ENCODE results near the gene SYNRG.

SYNRG gene

DNA sequence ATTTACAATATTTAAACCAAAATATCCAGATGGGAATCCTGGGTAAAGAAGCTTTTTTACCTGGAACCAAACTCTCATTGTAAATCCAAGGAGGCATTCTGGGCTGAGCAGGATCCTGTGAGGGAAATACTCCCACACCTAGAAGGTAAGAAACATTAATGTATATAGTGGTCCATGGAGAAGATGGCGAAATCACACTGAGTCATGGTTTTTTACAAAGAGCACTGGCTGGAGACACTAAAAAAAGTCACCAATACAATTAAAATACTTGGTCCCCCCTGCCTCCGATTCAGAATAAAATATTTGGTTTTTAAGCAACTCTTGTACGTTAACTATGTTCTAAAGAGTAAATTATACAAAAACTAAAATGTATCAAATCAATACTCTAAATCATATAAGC lies 32.9 kb downstream of the SYNRG start:
- WGBS (ENCODE audit: extremely low coverage, insufficient coverage, insufficient read length) = no CpG with 5 or more reads among the region's 3 CpGs
- no peak overlapping the region for H2BK120ac ChIP-seq (ENCODE audit: insufficient read depth, low read length, poor library complexity)
- H2BK5ac ChIP-seq (ENCODE audit: low read depth, low read length, poor library complexity) = no peak overlapping the region
- H4K91ac ChIP-seq (ENCODE audit: low read depth, low read length) = no peak overlapping the region
- peaks cover 9 to 16% of the 10 kb centered on the region in 2 experiments for H3K36me3 ChIP-seq (ENCODE audit: control insufficient read depth in 1 of 2, insufficient read depth in 2 of 2, low read length in 2 of 2)
- no peak overlapping the region for H4K8ac ChIP-seq (ENCODE audit: low read depth, low read length)
- no peak overlapping the region for H2AFZ ChIP-seq (ENCODE audit: insufficient read depth, low read length, poor library complexity)
- no peak overlapping the region for H3K4ac ChIP-seq (ENCODE audit: low read depth, low read length)
- H3K27me3 ChIP-seq (ENCODE audit: insufficient read depth, low read length) = no peaks in the 10 kb centered on the region
- no peak overlapping the region for H3K27ac ChIP-seq (ENCODE audit: low read depth, low read length)
- no peak overlapping the region for H4K12ac ChIP-seq (ENCODE audit: low read depth, low read length)
- no peaks in the 10 kb centered on the region for H3K9me3 ChIP-seq (ENCODE audit: insufficient read depth, low read depth, low read length)
- no peak overlapping the region for H3K14ac ChIP-seq (ENCODE audit: low read length)
- H3K23ac ChIP-seq (ENCODE audit: low read length) = no peak overlapping the region
- DNase-seq = no peak
- no peak overlapping the region for H3K4me2 ChIP-seq (ENCODE audit: low read length)
- no peaks in the 10 kb centered on the region for H3K4me1 ChIP-seq (ENCODE audit: control insufficient read depth in 1 of 2, insufficient read depth in 2 of 2, low read length in 2 of 2)
- H3K79me1 ChIP-seq (ENCODE audit: low read length) = no peaks in the 10 kb centered on the region
- no peak overlapping the region for H3K4me3 ChIP-seq (ENCODE audit: low read depth, low read length)
- H3K18ac ChIP-seq (ENCODE audit: low read length) = no peak overlapping the region
- no peak overlapping the region for H2AK5ac ChIP-seq (ENCODE audit: low read length)
- H3K79me2 ChIP-seq (ENCODE audit: control insufficient read depth, insufficient read depth, low read length, poor library complexity) = no peaks in the 10 kb centered on the region
- H2BK12ac ChIP-seq (ENCODE audit: low read length) = no peak overlapping the region
- no peak overlapping the region for H3K9ac ChIP-seq (ENCODE audit: low read length)

DNA sequence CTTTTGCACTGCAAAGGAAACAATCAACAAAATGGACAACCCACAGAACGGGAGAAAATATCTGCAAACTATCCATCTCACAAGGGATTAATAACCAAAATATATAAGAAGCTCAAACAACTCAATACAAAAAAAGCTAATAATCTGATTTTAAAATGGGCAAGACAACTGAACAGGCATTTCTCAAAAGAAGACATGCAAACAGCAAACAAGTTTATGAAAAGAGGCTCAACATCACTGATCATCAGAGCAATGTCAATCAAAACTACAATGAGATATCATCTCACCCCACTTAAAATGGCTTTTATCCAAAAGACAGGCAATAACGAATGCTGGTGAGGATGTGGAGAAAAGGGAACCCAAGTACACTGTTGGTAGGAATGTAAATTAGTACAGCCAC lies 34.8 kb downstream of the SYNRG start:
- Histone ChIP-seq H3K18ac (ENCODE audit: low read length) (no peak overlapping the region), H4K91ac (ENCODE audit: low read depth, low read length) (no peak overlapping the region), H3K9ac (ENCODE audit: low read length) (no peak overlapping the region), H3K4me2 (ENCODE audit: low read length) (no peak overlapping the region), H3K27ac (ENCODE audit: low read depth, low read length) (no peak overlapping the region), H2BK5ac (ENCODE audit: low read depth, low read length, poor library complexity) (no peak overlapping the region), H3K79me2 (ENCODE audit: control insufficient read depth, insufficient read depth, low read length, poor library complexity) (no peaks in the 10 kb centered on the region), H3K4me1 (ENCODE audit: control insufficient read depth in 1 of 2, insufficient read depth in 2 of 2, low read length in 2 of 2) (no peaks in the 10 kb centered on the region), H3K4ac (ENCODE audit: low read depth, low read length) (no peak overlapping the region), H2AFZ (ENCODE audit: insufficient read depth, low read length, poor library complexity) (no peak overlapping the region), H3K27me3 (ENCODE audit: insufficient read depth, low read length) (no peaks in the 10 kb centered on the region), H2AK5ac (ENCODE audit: low read length) (no peak overlapping the region), H2BK120ac (ENCODE audit: insufficient read depth, low read length, poor library complexity) (no peak overlapping the region), H3K14ac (ENCODE audit: low read length) (no peak overlapping the region), H2BK12ac (ENCODE audit: low read length) (no peak overlapping the region), H4K8ac (ENCODE audit: low read depth, low read length) (no peak overlapping the region), H3K79me1 (ENCODE audit: low read length) (no peaks in the 10 kb centered on the region), H3K4me3 (ENCODE audit: low read depth, low read length) (no peak overlapping the region), H4K12ac (ENCODE audit: low read depth, low read length) (no peak overlapping the region), H3K9me3 (ENCODE audit: insufficient read depth, low read depth, low read length) (no peaks in the 10 kb centered on the region), H3K36me3 (ENCODE audit: control insufficient read depth in 1 of 2, insufficient read depth in 2 of 2, low read length in 2 of 2) (peaks cover 11 to 18% of the 10 kb centered on the region in 2 experiments), H3K23ac (ENCODE audit: low read length) (no peak overlapping the region)
- no CpG with 5 or more reads among the region's 2 CpGs for WGBS (ENCODE audit: extremely low coverage, insufficient coverage, insufficient read length)
- DNase-seq = no peak

DNA sequence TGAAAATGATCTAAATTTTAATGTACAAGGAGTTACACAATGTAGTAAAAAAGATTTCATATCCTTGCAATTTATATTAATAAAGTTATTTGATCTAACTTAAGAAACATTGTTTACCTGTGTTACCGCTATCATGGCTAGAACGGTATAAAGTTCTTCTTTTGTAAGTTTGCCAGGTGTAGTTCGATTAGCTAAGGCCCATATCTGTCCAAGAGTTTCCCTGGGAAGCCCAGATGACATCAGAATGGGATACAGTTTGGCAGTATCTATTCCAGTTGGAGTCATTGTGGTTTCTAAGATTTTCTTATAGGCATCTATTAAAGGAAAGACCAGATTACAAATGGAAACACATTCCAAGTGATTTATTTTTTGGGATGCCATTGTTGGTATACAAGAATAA lies 37.5 kb downstream of the SYNRG start:
- Histone ChIP-seq H3K27ac (ENCODE audit: low read depth, low read length) (no peak overlapping the region), H3K79me1 (ENCODE audit: low read length) (no peaks in the 10 kb centered on the region), H4K91ac (ENCODE audit: low read depth, low read length) (no peak overlapping the region), H3K23ac (ENCODE audit: low read length) (no peak overlapping the region), H3K4me3 (ENCODE audit: low read depth, low read length) (no peak overlapping the region), H3K4me1 (ENCODE audit: control insufficient read depth in 1 of 2, insufficient read depth in 2 of 2, low read length in 2 of 2) (no peaks in the 10 kb centered on the region), H4K12ac (ENCODE audit: low read depth, low read length) (no peak overlapping the region), H3K18ac (ENCODE audit: low read length) (no peak overlapping the region), H3K9me3 (ENCODE audit: insufficient read depth, low read depth, low read length) (no peaks in the 10 kb centered on the region), H2BK5ac (ENCODE audit: low read depth, low read length, poor library complexity) (no peak overlapping the region), H2BK120ac (ENCODE audit: insufficient read depth, low read length, poor library complexity) (no peak overlapping the region), H3K27me3 (ENCODE audit: insufficient read depth, low read length) (no peaks in the 10 kb centered on the region), H3K4me2 (ENCODE audit: low read length) (no peak overlapping the region), H2AFZ (ENCODE audit: insufficient read depth, low read length, poor library complexity) (no peak overlapping the region), H2AK5ac (ENCODE audit: low read length) (no peak overlapping the region), H3K79me2 (ENCODE audit: control insufficient read depth, insufficient read depth, low read length, poor library complexity) (no peaks in the 10 kb centered on the region), H3K9ac (ENCODE audit: low read length) (no peak overlapping the region), H3K36me3 (ENCODE audit: control insufficient read depth in 1 of 2, insufficient read depth in 2 of 2, low read length in 2 of 2) (peaks cover 15 to 16% of the 10 kb centered on the region in 2 experiments), H3K4ac (ENCODE audit: low read depth, low read length) (no peak overlapping the region), H2BK12ac (ENCODE audit: low read length) (no peak overlapping the region), H4K8ac (ENCODE audit: low read depth, low read length) (no peak overlapping the region), H3K14ac (ENCODE audit: low read length) (no peak overlapping the region)
- WGBS (ENCODE audit: extremely low coverage, insufficient coverage, insufficient read length) = no CpG with 5 or more reads among the region's 3 CpGs
- DNase-seq = no peak

DNA sequence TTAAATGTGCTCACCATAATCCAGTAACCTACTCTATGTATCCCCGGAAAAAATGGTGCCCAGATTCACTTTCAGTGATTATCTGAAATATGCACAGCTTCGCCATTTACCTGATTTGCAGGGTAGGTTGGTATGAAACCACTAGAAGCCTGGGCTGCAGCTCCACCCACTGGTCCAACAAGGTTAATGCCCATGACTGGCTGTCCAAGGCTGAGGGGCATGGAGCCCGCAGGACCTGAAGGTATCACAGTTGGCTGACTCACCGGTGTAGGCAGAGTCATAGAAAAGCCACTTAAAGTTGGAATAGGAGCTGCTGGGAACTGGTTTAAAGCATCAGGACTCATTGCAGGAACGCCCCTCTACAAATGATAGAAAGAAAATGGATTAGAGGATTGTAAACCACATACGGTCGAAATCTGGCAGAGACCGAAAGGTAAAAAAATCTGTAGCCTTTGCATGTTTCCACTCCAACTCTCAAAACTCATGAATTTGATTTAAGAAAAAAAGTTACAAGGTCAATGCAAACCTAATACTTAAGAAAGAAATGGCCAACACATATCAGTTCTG lies 38.6 kb downstream of the SYNRG start:
- no peak overlapping the region for H2AFZ ChIP-seq (ENCODE audit: insufficient read depth, low read length, poor library complexity)
- no peak overlapping the region for H3K4me3 ChIP-seq (ENCODE audit: low read depth, low read length)
- no peak overlapping the region for H2BK5ac ChIP-seq (ENCODE audit: low read depth, low read length, poor library complexity)
- H3K4ac ChIP-seq (ENCODE audit: low read depth, low read length) = no peak overlapping the region
- no peaks in the 10 kb centered on the region for H3K4me1 ChIP-seq (ENCODE audit: control insufficient read depth in 1 of 2, insufficient read depth in 2 of 2, low read length in 2 of 2)
- no peak overlapping the region for H2BK120ac ChIP-seq (ENCODE audit: insufficient read depth, low read length, poor library complexity)
- no peak overlapping the region for H2AK5ac ChIP-seq (ENCODE audit: low read length)
- no peak overlapping the region for H4K91ac ChIP-seq (ENCODE audit: low read depth, low read length)
- peak; percentile 76 to 83 for DNase-seq
- no peak overlapping the region for H3K18ac ChIP-seq (ENCODE audit: low read length)
- no CpG with 5 or more reads among the region's 8 CpGs for WGBS (ENCODE audit: extremely low coverage, insufficient coverage, insufficient read length)
- H3K27ac ChIP-seq (ENCODE audit: low read depth, low read length) = no peak overlapping the region
- H2BK12ac ChIP-seq (ENCODE audit: low read length) = no peak overlapping the region
- no peaks in the 10 kb centered on the region for H3K27me3 ChIP-seq (ENCODE audit: insufficient read depth, low read length)
- no peak overlapping the region for H4K8ac ChIP-seq (ENCODE audit: low read depth, low read length)
- H3K79me1 ChIP-seq (ENCODE audit: low read length) = no peaks in the 10 kb centered on the region
- no peaks in the 10 kb centered on the region for H3K79me2 ChIP-seq (ENCODE audit: control insufficient read depth, insufficient read depth, low read length, poor library complexity)
- no peak overlapping the region for H3K4me2 ChIP-seq (ENCODE audit: low read length)
- H3K23ac ChIP-seq (ENCODE audit: low read length) = no peak overlapping the region
- H3K36me3 ChIP-seq (ENCODE audit: control insufficient read depth in 1 of 2, insufficient read depth in 2 of 2, low read length in 2 of 2) = peaks cover 15 to 16% of the 10 kb centered on the region in 2 experiments
- H3K9me3 ChIP-seq (ENCODE audit: insufficient read depth, low read depth, low read length) = no peaks in the 10 kb centered on the region
- H3K14ac ChIP-seq (ENCODE audit: low read length) = no peak overlapping the region
- H4K12ac ChIP-seq (ENCODE audit: low read depth, low read length) = no peak overlapping the region
- H3K9ac ChIP-seq (ENCODE audit: low read length) = no peak overlapping the region
